Adrenal gland (tissue), 5 donors: ENCODE measurements around the gene KRT14.
"Not testable (repeated sequence)": the region's sequence is repeated elsewhere in the genome, so short reads cannot be mapped to it uniquely, and the experiment has no call there.

Experiments used
- POLR2A ChIP-seq, 2 donors: fragments of 450-650 bp; IDR thresholded peaks; one replicate each; pipeline ENCODE4 v1.6.1; 2017; ENCODE audit warnings: antibody characterized with exemption in 2 of 2, mild to moderate bottlenecking in 2 of 2, moderate library complexity in 1 of 2
- TF ChIP-seq, protein P1 (sequence below), 6 experiments: fragments of 450-650 bp in 4 of 6; fragments of 200-600 bp in 2 of 6; sonication (generic) in 1 of 6; IDR thresholded peaks; 1 replicate in 5 of 6; 2 replicates in 1 of 6; pipeline versions ENCODE4 v1.5.1 to v1.8.0; 2016 to 2021; ENCODE audit warnings: antibody characterized with exemption in 6 of 6, mild to moderate bottlenecking in 2 of 6, moderate library complexity in 1 of 6
- donor health status: DM: no; HTN: no; CAD: no.

DNA sequence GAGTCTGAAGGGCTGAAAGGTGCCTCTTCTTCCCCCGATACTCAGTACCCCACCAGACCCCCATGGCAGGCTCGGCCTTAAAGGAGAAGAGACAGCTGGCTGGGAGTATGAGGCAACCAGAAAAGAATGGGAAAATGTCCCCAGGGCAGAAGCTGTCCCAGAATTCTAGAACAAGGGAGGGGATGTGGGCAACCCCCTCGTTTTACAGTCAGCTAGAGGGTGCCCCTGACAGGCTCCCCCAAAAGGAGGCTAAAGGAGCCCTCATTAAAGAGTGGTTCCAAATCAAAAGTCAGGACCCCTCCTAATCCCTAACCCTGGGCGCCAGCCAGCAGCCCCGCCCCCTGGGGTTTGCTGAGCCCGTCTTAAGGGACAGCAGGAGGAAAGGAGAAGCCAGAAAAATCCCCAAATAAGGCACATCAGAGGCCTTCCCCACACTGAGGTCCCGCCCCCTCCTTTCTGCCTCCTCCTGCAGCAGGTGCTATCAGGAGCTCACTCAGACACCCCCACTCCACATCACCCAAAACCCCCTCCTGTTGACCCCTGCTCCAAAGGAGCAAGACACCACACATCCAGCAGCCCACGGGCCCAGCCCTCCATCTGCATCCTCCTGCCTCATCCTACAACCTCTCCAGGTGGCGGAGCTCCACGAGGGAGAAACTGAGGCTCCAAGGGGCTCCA is 36.6 kb upstream of the KRT14 start:
- TF ChIP-seq, protein P1, sequence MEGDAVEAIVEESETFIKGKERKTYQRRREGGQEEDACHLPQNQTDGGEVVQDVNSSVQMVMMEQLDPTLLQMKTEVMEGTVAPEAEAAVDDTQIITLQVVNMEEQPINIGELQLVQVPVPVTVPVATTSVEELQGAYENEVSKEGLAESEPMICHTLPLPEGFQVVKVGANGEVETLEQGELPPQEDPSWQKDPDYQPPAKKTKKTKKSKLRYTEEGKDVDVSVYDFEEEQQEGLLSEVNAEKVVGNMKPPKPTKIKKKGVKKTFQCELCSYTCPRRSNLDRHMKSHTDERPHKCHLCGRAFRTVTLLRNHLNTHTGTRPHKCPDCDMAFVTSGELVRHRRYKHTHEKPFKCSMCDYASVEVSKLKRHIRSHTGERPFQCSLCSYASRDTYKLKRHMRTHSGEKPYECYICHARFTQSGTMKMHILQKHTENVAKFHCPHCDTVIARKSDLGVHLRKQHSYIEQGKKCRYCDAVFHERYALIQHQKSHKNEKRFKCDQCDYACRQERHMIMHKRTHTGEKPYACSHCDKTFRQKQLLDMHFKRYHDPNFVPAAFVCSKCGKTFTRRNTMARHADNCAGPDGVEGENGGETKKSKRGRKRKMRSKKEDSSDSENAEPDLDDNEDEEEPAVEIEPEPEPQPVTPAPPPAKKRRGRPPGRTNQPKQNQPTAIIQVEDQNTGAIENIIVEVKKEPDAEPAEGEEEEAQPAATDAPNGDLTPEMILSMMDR (IDR thresholded peaks at IDR 0.05): not testable (repeated sequence)
- not testable (repeated sequence) for TF ChIP-seq POLR2A (IDR thresholded peaks at IDR 0.05)
